H1 (cell line): ENCODE results near the gene CSHL1. TPM values are rescaled to one million over a fixed set of nuclear protein-coding genes. Genes with fewer than 3 reads are reported as not detected.

Experiments
- CTCF ChIA-PET: fragments of 300-600 bp; sonication (Branson Sonifier 250); formaldehyde crosslinking; loops from one replicate; lab custom pipeline; 2021; ENCODE audit not compliant: partially characterized antibody; lab: Charles Lee
- POLR2A ChIA-PET: fragments of 300-600 bp; sonication (Branson Sonifier 250); formaldehyde crosslinking; loops from one replicate; lab custom pipeline; 2021; ENCODE audit warnings: inconsistent platforms; ENCODE audit not compliant: partially characterized antibody; lab: Charles Lee
- DNase-seq, 2 experiments: peaks; one replicate each; pipeline versions ENCODE4 v3.0.0 to v3.0.0-alpha.2; 2010 to 2022; ENCODE audit warnings: low spot score in 2 of 2, low read depth in 1 of 2, mixed read lengths in 1 of 2
- FAIRE-seq: peaks from 2 replicates; lab custom pipeline; 2011; peaks lifted over from hg19 to GRCh38; lab: Jason Lieb, UNC
- H2AFZ ChIP-seq: 2 replicates; pipeline ENCODE4 v1.8.1; 2012; ENCODE audit warnings: low read length, inconsistent platforms
- H2AK5ac ChIP-seq: 2 replicates; pipeline ENCODE4 v1.6.1; 2013; ENCODE audit warnings: low read depth, low read length
- H2BK120ac ChIP-seq: replicated peaks from 2 replicates; pipeline ENCODE3; 2013; ENCODE audit warnings: low read depth, low read length, inconsistent platforms
- H2BK12ac ChIP-seq: 2 replicates; pipeline ENCODE4 v1.6.1; 2013; ENCODE audit warnings: low read depth, low read length
- H2BK15ac ChIP-seq: 2 replicates; pipeline ENCODE4 v1.6.1; 2013; ENCODE audit warnings: low read length
- H2BK20ac ChIP-seq: 2 replicates; pipeline ENCODE4 v1.6.1; 2013; ENCODE audit warnings: low read length
- H2BK5ac ChIP-seq: 2 replicates; pipeline ENCODE4 v1.6.1; 2013; ENCODE audit warnings: low read depth, low read length
- H3K14ac ChIP-seq: 2 replicates; pipeline ENCODE4 v1.6.1; 2013; ENCODE audit warnings: inconsistent platforms; ENCODE audit not compliant: insufficient read length
- H3K18ac ChIP-seq: 2 replicates; pipeline ENCODE4 v1.6.1; 2013; ENCODE audit warnings: low read length; ENCODE audit errors: extremely low read depth
- H3K23ac ChIP-seq: 2 replicates; pipeline ENCODE4 v1.6.1; 2013; ENCODE audit warnings: inconsistent platforms; ENCODE audit not compliant: insufficient read length
- H3K23me2 ChIP-seq: 2 replicates; pipeline ENCODE4 v1.6.1; 2013; ENCODE audit warnings: low read depth, low read length
- H3K27ac ChIP-seq: 2 replicates; pipeline ENCODE4 v1.6.1; 2011; ENCODE audit warnings: low read depth, low read length, inconsistent platforms
- H3K27me3 ChIP-seq, 4 experiments: replicated peaks in 1 of 4; 1 replicate in 1 of 4; 2 replicates in 3 of 4; pipeline versions ENCODE4 v1.6.1 to v1.8.1; 2011 to 2013; ENCODE audit warnings: low read length in 3 of 4, mild to moderate bottlenecking in 3 of 4, inconsistent platforms in 2 of 4, mixed read lengths in 2 of 4, moderate library complexity in 1 of 4; ENCODE audit not compliant: control insufficient read depth in 3 of 4, insufficient read depth in 3 of 4; ENCODE audit errors: extremely low read depth in 1 of 4
- H3K36me3 ChIP-seq, 4 experiments: 2 replicates each; pipeline versions ENCODE4 v1.6.1 to v1.8.1; 2011 to 2013; ENCODE audit warnings: mild to moderate bottlenecking in 4 of 4, low read length in 3 of 4, moderate library complexity in 2 of 4, control low read depth in 1 of 4, inconsistent platforms in 1 of 4; ENCODE audit not compliant: insufficient read depth in 4 of 4, control insufficient read depth in 2 of 4
- H3K4ac ChIP-seq: replicated peaks from 2 replicates; pipeline ENCODE3; 2013; ENCODE audit warnings: low read length, low read depth, mixed read lengths, inconsistent platforms; ENCODE audit not compliant: insufficient read length
- H3K4me1 ChIP-seq, 4 experiments: replicated peaks in 1 of 4; 1 replicate in 1 of 4; 2 replicates in 3 of 4; pipeline versions ENCODE4 v1.6.1 to v1.8.1; 2011 to 2013; ENCODE audit warnings: low read length in 3 of 4, inconsistent platforms in 2 of 4, mixed read lengths in 1 of 4; ENCODE audit not compliant: insufficient read depth in 4 of 4, control insufficient read depth in 3 of 4
- H3K4me2 ChIP-seq, 2 experiments: 2 replicates each; pipeline versions ENCODE4 v1.6.1 to v1.8.1; 2011 to 2013; ENCODE audit warnings: low read depth in 2 of 2, low read length in 2 of 2, control low read depth in 1 of 2, inconsistent platforms in 1 of 2, mild to moderate bottlenecking in 1 of 2; ENCODE audit not compliant: insufficient read depth in 1 of 2
- H3K4me3 ChIP-seq, 4 experiments: fragments of 200-600, 300-600 bp in 1 of 4; sonication (generic), shearing (Covaris generic), sonication (Bioruptor Twin) in 1 of 4; 2 replicates each; pipeline versions ENCODE4 v1.5.1 to v1.8.1; 2011 to 2016; ENCODE audit warnings: low read length in 4 of 4, low read depth in 3 of 4, control low read depth in 2 of 4, inconsistent platforms in 2 of 4, mild to moderate bottlenecking in 2 of 4, mixed read lengths in 1 of 4, moderate library complexity in 1 of 4; ENCODE audit not compliant: insufficient read depth in 2 of 4; ENCODE audit errors: extremely low read depth in 1 of 4
- H3K56ac ChIP-seq: replicated peaks from 2 replicates; pipeline ENCODE3; 2013; ENCODE audit warnings: low read depth, mild to moderate bottlenecking, mixed read lengths, low read length, inconsistent platforms; ENCODE audit not compliant: insufficient read length
- H3K79me1 ChIP-seq: 2 replicates; pipeline ENCODE4 v1.6.1; 2013; ENCODE audit warnings: low read depth, low read length, control low read depth
- H3K79me2 ChIP-seq, 2 experiments: 2 replicates each; pipeline versions ENCODE4 v1.6.1 to v1.8.1; 2012 to 2013; ENCODE audit warnings: low read length in 2 of 2, mild to moderate bottlenecking in 2 of 2, inconsistent platforms in 1 of 2; ENCODE audit not compliant: insufficient read depth in 2 of 2, control insufficient read depth in 1 of 2
- H3K9ac ChIP-seq, 4 experiments: replicated peaks in 1 of 4; 1 replicate in 1 of 4; 2 replicates in 3 of 4; pipeline versions ENCODE4 v1.6.1 to v1.8.1; 2011 to 2013; ENCODE audit warnings: low read depth in 3 of 4, low read length in 3 of 4, control low read depth in 2 of 4, mild to moderate bottlenecking in 2 of 4, moderate library complexity in 2 of 4, inconsistent platforms in 1 of 4; ENCODE audit errors: extremely low read depth in 1 of 4
- H3K9me3 ChIP-seq, 2 experiments: 2 replicates each; pipeline versions ENCODE4 v1.6.1 to v1.8.1; 2012 to 2013; ENCODE audit warnings: mild to moderate bottlenecking in 2 of 2, moderate library complexity in 2 of 2, control low read depth in 1 of 2, inconsistent platforms in 1 of 2, low read depth in 1 of 2, low read length in 1 of 2, mixed read lengths in 1 of 2; ENCODE audit not compliant: insufficient read depth in 2 of 2
- H4K20me1 ChIP-seq, 2 experiments: replicated peaks in 1 of 2; 2 replicates each; pipeline versions ENCODE3 to v1.8.1; 2011 to 2013; ENCODE audit warnings: inconsistent platforms in 2 of 2, low read length in 2 of 2, mild to moderate bottlenecking in 1 of 2; ENCODE audit not compliant: insufficient read depth in 2 of 2, control insufficient read depth in 1 of 2
- H4K5ac ChIP-seq: 2 replicates; pipeline ENCODE4 v1.6.1; 2013; ENCODE audit warnings: low read length, low read depth, mixed read lengths, inconsistent platforms; ENCODE audit not compliant: insufficient read length
- H4K8ac ChIP-seq: 2 replicates; pipeline ENCODE4 v1.8.0; 2013; ENCODE audit warnings: mild to moderate bottlenecking, moderate library complexity, low read length, inconsistent platforms; ENCODE audit not compliant: insufficient read depth; ENCODE audit errors: extremely low read depth
- H4K91ac ChIP-seq: replicated peaks from 2 replicates; pipeline ENCODE3; 2013; ENCODE audit warnings: low read length, mixed read lengths, inconsistent platforms; ENCODE audit not compliant: insufficient read length
- EGR1 ChIP-seq: IDR thresholded peaks from 2 replicates; pipeline ENCODE4 v1.6.1; 2011; ENCODE audit warnings: low read depth, low read length, borderline replicate concordance
- ZNF274 ChIP-seq: IDR thresholded peaks from 2 replicates; pipeline ENCODE4 v1.7.0; 2012; ENCODE audit warnings: low read length, borderline replicate concordance; ENCODE audit errors: extremely low read depth
- WGBS, 2 experiments: shearing (Covaris generic) in 1 of 2; methylation state at CpG; one replicate each; pipeline versions ENCODE4 v1.1.6 to v1.1.7; 2013 to 2015; ENCODE audit warnings: low lambda C conversion rate in 2 of 2, mixed read lengths in 2 of 2, inconsistent platforms in 1 of 2, low coverage in 1 of 2, missing lambda C conversion rate in 1 of 2; ENCODE audit not compliant: insufficient replicate concordance in 2 of 2, insufficient coverage in 1 of 2, insufficient read length in 1 of 2; ENCODE audit errors: extremely low coverage in 1 of 2, missing lambda C conversion rate in 1 of 2; 5-methylcytosine and 5-hydroxymethylcytosine counted together
- polyA plus RNA-seq, 7 experiments: library from polyadenylated mRNA; depleted of rRNA in 3 of 7; stranded (reverse) in 5 of 7; unstranded in 2 of 7; fragments of >200 nt in 5 of 7; fragments of 200-250 nt in 2 of 7; gene quantifications; 1 replicate in 5 of 7; 2 replicates in 1 of 7; 4 replicates in 1 of 7; pipeline versions ENCODE4 v1.2.1 to v1.2.3, GENCODE V29; 2011 to 2013; ENCODE audit warnings: missing spikeins in 2 of 7, mixed read lengths in 2 of 7
- total RNA-seq: library from RNA; stranded (reverse); fragmentation: NEBNext Ultra II Directional; extraction: Animal tissue kit (Norgen Biotek cat#: 25700); gene quantifications from 2 replicates; pipeline ENCODE4 v1.2.1, GENCODE V29; 2021

CSHL1 gene
- total and polyA plus RNA-seq, 2 of the 8 experiments (the other 6 are each of a cell fraction or from before 2014, with no cell fraction given) = not detected

- H2BK20ac ChIP-seq = no peak overlapping the region
- DNase-seq = peak in 1 of 2 experiments; percentile 51
- H3K9ac ChIP-seq = no peak overlapping the region
- no peak overlapping the region for H4K8ac ChIP-seq
- H3K18ac ChIP-seq = 0 out of 2 replicates have a peak overlapping the region, but pooled peaks have one; percentile 24
- no peak overlapping the region for H3K23ac ChIP-seq
- H4K20me1 ChIP-seq = no peaks in the 10 kb centered on the region
- ChIA-PET CTCF (interaction anchor here (0.7 to 11.4 kb wide), 12 partner anchors 10 to 98 kb away, joined by 3 to 164 read pairs (median 6); partner anchors contain the start of genes CSHL1 and GH1), POLR2A (interaction anchor here (0.8 to 3.3 kb wide), 5 partner anchors 10 to 54 kb away, joined by 3 to 9 read pairs (median 4); no protein-coding TSS in a partner anchor)
- H2AK5ac ChIP-seq = no peak overlapping the region
- H3K27me3 ChIP-seq = no peaks in the 10 kb centered on the region
- H3K56ac ChIP-seq = no peak overlapping the region
- no peaks in the 10 kb centered on the region for H3K23me2 ChIP-seq
- H2BK15ac ChIP-seq = peak overlapping the region; percentile 18; the same call in 1 of the 2 replicates
- no peak overlapping the region for H4K5ac ChIP-seq
- WGBS, 2 experiments = 90% methylated on average over 24 of the region's 24 CpGs; no CpG with 5 or more reads in 1 of the 2 experiments
- no peak overlapping the region for H2BK120ac ChIP-seq
- H3K4me1 ChIP-seq = peaks cover 0 to 16% (median 12%) of the 10 kb centered on the region in 4 experiments; a peak in 6 of 7 replicates
- no peak overlapping the region for H3K14ac ChIP-seq
- H3K9me3 ChIP-seq = no peaks in the 10 kb centered on the region
- H3K36me3 ChIP-seq = no peaks in the 10 kb centered on the region
- 0 out of 2 replicates have a peak overlapping the region, but pooled peaks have one; percentile 49 for H2BK5ac ChIP-seq
- TF ChIP-seq ZNF274 = no peak
- TF ChIP-seq EGR1 = peak; percentile 46; the same call in 1 of the 2 replicates
- no peaks in the 10 kb centered on the region for H3K79me1 ChIP-seq
- no peak overlapping the region for H3K4me3 ChIP-seq
- H3K4ac ChIP-seq = no peak overlapping the region
- no peak overlapping the region for H3K4me2 ChIP-seq
- FAIRE-seq = no peak
- no peak overlapping the region for H3K27ac ChIP-seq
- no peaks in the 10 kb centered on the region for H3K79me2 ChIP-seq
- peak overlapping the region; percentile 44 for H4K91ac ChIP-seq
- H2BK12ac ChIP-seq = peak overlapping the region; percentile 63; the same call in 1 of the 2 replicates
- no peak overlapping the region for H2AFZ ChIP-seq
Measured at GRCh38 chr17:63929860-63930766, 19.1 kb upstream of the CSHL1 start.
